T-helper 2 cell treated with Interferon-gamma antibody and Interleukin-4, amounts not matched to agents 100 ng/mL and 5 ng/mL, for 36 hours (primary cell): ENCODE measurements around the gene NPPA. TPM values are rescaled to one million over a fixed set of nuclear protein-coding genes. Genes with fewer than 3 reads are reported as not detected.

Experiments
- intact Hi-C: fragments of 100-400 bp; cut with micrococcal nuclease; formaldehyde crosslinking; loops from one replicate; pipeline ENCODE4 v1.15.1; 2023
- total RNA-seq: library from RNA; stranded (reverse); gene quantifications from 2 replicates; pipeline ENCODE4 v1.2.3, GENCODE V29; 2022

NPPA gene
- total RNA-seq, 1 donor from 2014 or later = not detected

- intact Hi-C loops = no loop called here
Observed at GRCh38 chr1:11874624-11875023, 27.0 kb upstream of the NPPA start.

- intact Hi-C loops = no loop called here
Observed at GRCh38 chr1:11874258-11874562, 26.6 kb upstream of the NPPA start.

- intact Hi-C loops = no loop called here
Observed at GRCh38 chr1:11873395-11874257, 26.0 kb upstream of the NPPA start.

- intact Hi-C loops = no loop called here
Observed at GRCh38 chr1:11872545-11872944, 25.0 kb upstream of the NPPA start.

GRCh38 chr1:11869650-11870207 lies 22.1 kb upstream of the NPPA start:
- intact Hi-C loops = no loop called here

GRCh38 chr1:11869104-11869503 lies 21.5 kb upstream of the NPPA start:
- intact Hi-C loops = no loop called here

GRCh38 chr1:11868331-11868980 lies 20.9 kb upstream of the NPPA start:
- intact Hi-C loops = no loop called here

- intact Hi-C loops = no loop called here
Observed at GRCh38 chr1:11862890-11863289, 15.3 kb upstream of the NPPA start.

- intact Hi-C loops = no loop called here
Observed at GRCh38 chr1:11860587-11860986, 13.0 kb upstream of the NPPA start.

- intact Hi-C loops = no loop called here
Observed at GRCh38 chr1:11860083-11860482, 12.5 kb upstream of the NPPA start.

- intact Hi-C loops = no loop called here
Observed at GRCh38 chr1:11858968-11859871, 11.6 kb upstream of the NPPA start.

GRCh38 chr1:11858613-11858967 lies 11.0 kb upstream of the NPPA start, which contains the start of gene NPPB:
TSS of gene NPPB (minus strand) at chr1:11858945. CDS start at chr1:11858833, 112 bp downstream.
- intact Hi-C loops = no loop called here

GRCh38 chr1:11858158-11858557 lies 10.6 kb upstream of the NPPA start:
- intact Hi-C loops = no loop called here

GRCh38 chr1:11857164-11857851 lies 9.7 kb upstream of the NPPA start:
- intact Hi-C loops = no loop called here

GRCh38 chr1:11856698-11857097 lies 9.1 kb upstream of the NPPA start:
- intact Hi-C loops = no loop called here

GRCh38 chr1:11855430-11855829 lies 7.8 kb upstream of the NPPA start:
- intact Hi-C loops = no loop called here

GRCh38 chr1:11854519-11854918 lies 6.9 kb upstream of the NPPA start:
- intact Hi-C loops = no loop called here

- intact Hi-C loops = no loop called here
Observed at GRCh38 chr1:11851180-11851579, 3.6 kb upstream of the NPPA start.

- intact Hi-C loops = no loop called here
Observed at GRCh38 chr1:11850156-11850555, 2.6 kb upstream of the NPPA start.

GRCh38 chr1:11848373-11848700 lies 754 bp upstream of the NPPA start:
- intact Hi-C loops = no loop called here

- intact Hi-C loops = no loop called here
Observed at GRCh38 chr1:11845641-11846335, 1.8 kb downstream of the NPPA start.
